A549 (cell line): ENCODE results near the gene KPNA6.
A peak's percentile ranks its signal among the peaks of the same experiment; 100 is the strongest.

Experiments
- CHD2 ChIP-seq: fragments of 150-350 bp; IDR thresholded peaks from 2 replicates; pipeline ENCODE4 v1.6.1; 2014; ENCODE audit warnings: low read length; ENCODE audit not compliant: partially characterized antibody
- ESRRA ChIP-seq: fragments of 150-350 bp; IDR thresholded peaks from 2 replicates; pipeline ENCODE4 v1.6.1; 2014; ENCODE audit warnings: mild to moderate bottlenecking, low read length, borderline replicate concordance
- POLR2A ChIP-seq: IDR thresholded peaks from 2 replicates; pipeline ENCODE4 v1.6.1; 2012; ENCODE audit warnings: mild to moderate bottlenecking, low read length
- POLR2AphosphoS2 ChIP-seq: conservative IDR thresholded peaks from 2 replicates; pipeline ENCODE4 v1.6.1; 2012; ENCODE audit warnings: low read length, improper control_type of control experiment, inconsistent platforms
- RAD21 ChIP-seq, 2 experiments: fragments of >200 bp in 1 of 2; sonication (Bioruptor Twin) in 1 of 2; formaldehyde crosslinking in 1 of 2; IDR thresholded peaks in 1 of 2; conservative IDR thresholded peaks in 1 of 2; 2 replicates in 1 of 2; 3 replicates in 1 of 2; pipeline ENCODE4 v1.6.1; 2012 to 2018; ENCODE audit warnings: inconsistent platforms in 1 of 2
- REST ChIP-seq: fragments of 200-600 bp; sonication (generic); IDR thresholded peaks from 2 replicates; pipeline ENCODE4 v1.6.1; 2016; ENCODE audit warnings: antibody characterized with exemption, mild to moderate bottlenecking, moderate library complexity
- RFX5 ChIP-seq: fragments of 450-650 bp; IDR thresholded peaks from 2 replicates; pipeline ENCODE4 v1.7.1; 2014; ENCODE audit warnings: antibody characterized with exemption, mild to moderate bottlenecking, moderate library complexity
- USF2 ChIP-seq: fragments of 450-650 bp; IDR thresholded peaks from 2 replicates; pipeline ENCODE4 v1.6.1; 2014; ENCODE audit warnings: antibody characterized with exemption
- TF ChIP-seq, protein P1 (sequence below): fragments of >200 bp; sonication (Bioruptor Twin); formaldehyde crosslinking; IDR thresholded peaks from 3 replicates; pipeline ENCODE4 v1.5.1; 2016
- TF ChIP-seq, protein P2 (sequence below): IDR thresholded peaks from 2 replicates; pipeline ENCODE4 v1.6.1; 2012

DNA sequence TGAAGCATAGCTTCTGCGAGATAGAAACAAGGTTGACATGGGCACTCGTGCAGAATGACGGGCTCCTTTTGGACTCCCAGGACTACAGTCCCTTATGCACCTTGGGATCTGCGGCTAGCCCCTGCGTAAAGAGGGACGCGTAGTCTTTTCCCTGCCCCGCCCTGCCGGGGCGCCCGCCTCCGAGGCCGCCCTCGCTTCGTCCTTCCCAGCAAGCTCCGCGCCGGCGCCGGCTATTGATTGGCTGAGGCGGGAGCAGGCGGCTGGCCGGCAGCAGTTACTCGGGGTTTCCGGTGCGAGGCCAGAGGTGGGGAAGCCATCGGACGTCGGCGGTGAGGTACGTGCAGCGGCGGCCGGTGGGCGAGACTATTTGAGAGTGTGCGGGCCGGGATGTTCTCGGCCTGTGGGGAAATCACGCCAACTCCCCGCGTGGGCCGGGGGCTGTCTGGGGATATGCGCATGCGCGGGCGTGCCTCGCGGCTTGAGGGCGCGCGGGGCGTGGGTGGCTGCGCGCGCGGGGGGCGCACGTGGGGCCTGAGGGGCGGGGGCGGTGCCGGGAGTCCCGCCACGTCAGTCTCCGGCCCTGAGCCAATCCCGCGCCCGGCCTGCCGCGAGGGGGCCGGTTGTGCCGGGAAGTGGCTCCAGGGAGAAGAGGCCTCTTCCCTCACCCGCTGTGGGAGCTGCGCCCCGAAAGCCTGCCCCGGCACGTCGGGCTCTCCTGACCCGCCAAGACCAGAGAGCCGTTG lies 71.8 kb downstream of the KPNA6 start, which contains the start of gene TXLNA:
- TF ChIP-seq, protein P1, sequence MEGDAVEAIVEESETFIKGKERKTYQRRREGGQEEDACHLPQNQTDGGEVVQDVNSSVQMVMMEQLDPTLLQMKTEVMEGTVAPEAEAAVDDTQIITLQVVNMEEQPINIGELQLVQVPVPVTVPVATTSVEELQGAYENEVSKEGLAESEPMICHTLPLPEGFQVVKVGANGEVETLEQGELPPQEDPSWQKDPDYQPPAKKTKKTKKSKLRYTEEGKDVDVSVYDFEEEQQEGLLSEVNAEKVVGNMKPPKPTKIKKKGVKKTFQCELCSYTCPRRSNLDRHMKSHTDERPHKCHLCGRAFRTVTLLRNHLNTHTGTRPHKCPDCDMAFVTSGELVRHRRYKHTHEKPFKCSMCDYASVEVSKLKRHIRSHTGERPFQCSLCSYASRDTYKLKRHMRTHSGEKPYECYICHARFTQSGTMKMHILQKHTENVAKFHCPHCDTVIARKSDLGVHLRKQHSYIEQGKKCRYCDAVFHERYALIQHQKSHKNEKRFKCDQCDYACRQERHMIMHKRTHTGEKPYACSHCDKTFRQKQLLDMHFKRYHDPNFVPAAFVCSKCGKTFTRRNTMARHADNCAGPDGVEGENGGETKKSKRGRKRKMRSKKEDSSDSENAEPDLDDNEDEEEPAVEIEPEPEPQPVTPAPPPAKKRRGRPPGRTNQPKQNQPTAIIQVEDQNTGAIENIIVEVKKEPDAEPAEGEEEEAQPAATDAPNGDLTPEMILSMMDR: no peak
- peak; percentile 64 for TF ChIP-seq POLR2A
- TF ChIP-seq, protein P2, sequence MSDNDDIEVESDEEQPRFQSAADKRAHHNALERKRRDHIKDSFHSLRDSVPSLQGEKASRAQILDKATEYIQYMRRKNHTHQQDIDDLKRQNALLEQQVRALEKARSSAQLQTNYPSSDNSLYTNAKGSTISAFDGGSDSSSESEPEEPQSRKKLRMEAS: peak; percentile 88
- no peak for TF ChIP-seq RFX5
- no peak for TF ChIP-seq ESRRA
- no peak for TF ChIP-seq REST
- TF ChIP-seq RAD21 (conservative IDR thresholded peaks at IDR 0.05 in 1 of 2, IDR thresholded peaks at IDR 0.05 in 1 of 2): no peak
- TF ChIP-seq POLR2AphosphoS2: no peak
- peak; percentile 40 for TF ChIP-seq USF2
- no peak for TF ChIP-seq CHD2
